Measurements from ENCODE around the gene SV2A. TPM values are rescaled to one million over a fixed set of nuclear protein-coding genes. Genes with fewer than 3 reads are reported as not detected.

Gene SV2A
- total and polyA plus RNA-seq, 2 donors (not counting 1 experiment from before 2014, with no cell fraction given), result 0.07 to 0.24 TPM

DNA sequence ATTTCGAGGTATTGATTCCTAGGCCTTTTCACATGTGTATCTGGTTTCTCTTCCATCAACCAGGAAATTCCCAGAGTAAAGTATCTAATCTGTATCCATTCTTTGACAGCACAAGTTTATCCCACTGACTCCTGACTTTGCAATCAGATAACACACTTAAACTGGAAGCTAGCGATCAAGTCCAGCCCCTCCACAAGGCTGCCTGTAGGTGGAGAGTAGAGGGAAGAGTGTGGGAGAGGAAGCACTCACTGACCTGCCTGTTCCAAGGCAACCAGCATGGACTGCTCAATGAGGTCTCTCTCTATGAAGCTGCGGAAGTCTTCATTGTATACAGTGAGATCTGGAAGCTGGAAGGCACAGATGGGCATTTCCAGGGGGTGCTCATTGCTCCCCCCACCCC is 49.4 kb upstream of the SV2A start:
- peaks cover 3% of the 10 kb centered on the region for H3K4me1 Mint-ChIP-seq
- no peak overlapping the region for H3K27ac Mint-ChIP-seq
- no peak overlapping the region for H3K4me3 ChIP-seq (ENCODE audit: control extremely low read depth in 1 of 5, extremely low read depth in 1 of 5, insufficient read depth in 1 of 5, low read depth in 2 of 5, low read length in 4 of 5)
- no peaks in the 10 kb centered on the region for H3K27me3 ChIP-seq (replicated peaks in 1 of 4; ENCODE audit: control extremely low read depth in 1 of 4, control insufficient read depth in 3 of 4, insufficient read depth in 4 of 4, low read length in 3 of 4)
- 100% methylated on average over 1 of the region's 3 CpGs for WGBS (ENCODE audit: insufficient coverage)
- TF ChIP-seq, protein P1, sequence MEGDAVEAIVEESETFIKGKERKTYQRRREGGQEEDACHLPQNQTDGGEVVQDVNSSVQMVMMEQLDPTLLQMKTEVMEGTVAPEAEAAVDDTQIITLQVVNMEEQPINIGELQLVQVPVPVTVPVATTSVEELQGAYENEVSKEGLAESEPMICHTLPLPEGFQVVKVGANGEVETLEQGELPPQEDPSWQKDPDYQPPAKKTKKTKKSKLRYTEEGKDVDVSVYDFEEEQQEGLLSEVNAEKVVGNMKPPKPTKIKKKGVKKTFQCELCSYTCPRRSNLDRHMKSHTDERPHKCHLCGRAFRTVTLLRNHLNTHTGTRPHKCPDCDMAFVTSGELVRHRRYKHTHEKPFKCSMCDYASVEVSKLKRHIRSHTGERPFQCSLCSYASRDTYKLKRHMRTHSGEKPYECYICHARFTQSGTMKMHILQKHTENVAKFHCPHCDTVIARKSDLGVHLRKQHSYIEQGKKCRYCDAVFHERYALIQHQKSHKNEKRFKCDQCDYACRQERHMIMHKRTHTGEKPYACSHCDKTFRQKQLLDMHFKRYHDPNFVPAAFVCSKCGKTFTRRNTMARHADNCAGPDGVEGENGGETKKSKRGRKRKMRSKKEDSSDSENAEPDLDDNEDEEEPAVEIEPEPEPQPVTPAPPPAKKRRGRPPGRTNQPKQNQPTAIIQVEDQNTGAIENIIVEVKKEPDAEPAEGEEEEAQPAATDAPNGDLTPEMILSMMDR (IDR thresholded peaks at IDR 0.05), result no peak
- H3K4me1 ChIP-seq (ENCODE audit: control insufficient read depth in 2 of 2, insufficient read depth in 2 of 2, low read length in 2 of 2), result peaks cover 4% of the 10 kb centered on the region in 2 donors
- H2AFZ ChIP-seq (ENCODE audit: insufficient read depth, low read depth, low read length, poor library complexity, severe bottlenecking), result no peak overlapping the region
- ChIA-PET CTCF (interaction anchor here (1.8 to 4.5 kb wide), 2 partner anchors 202 to 220 kb away, joined by 4 to 21 read pairs; no protein-coding TSS in a partner anchor), POLR2A (no interaction called here)
- no peaks in the 10 kb centered on the region for H3K36me3 ChIP-seq (replicated peaks in 1 of 2; ENCODE audit: control extremely low read depth in 1 of 2, control insufficient read depth in 1 of 2, extremely low read depth in 1 of 2, insufficient read depth in 2 of 2, low read length in 1 of 2)
- no peak overlapping the region for H3K9ac ChIP-seq (ENCODE audit: low read length)
- H3K27ac ChIP-seq (ENCODE audit: low read length in 2 of 2), result no peak overlapping the region
- ATAC-seq (ENCODE audit: low read depth) (no peak), DNase-seq (no peak)
- intact Hi-C loops (cut with micrococcal nuclease), result no loop called here
- no peaks in the 10 kb centered on the region for H4K20me1 ChIP-seq (ENCODE audit: control insufficient read depth, insufficient read depth, low read length, poor library complexity, severe bottlenecking)
- H3K9me3 Mint-ChIP-seq (ENCODE audit: insufficient read depth), result no peaks in the 10 kb centered on the region
- no peak overlapping the region for H3K4me3 Mint-ChIP-seq
- no peaks in the 10 kb centered on the region for H3K9me3 ChIP-seq (ENCODE audit: control extremely low read depth in 1 of 3, control insufficient read depth in 2 of 3, insufficient read depth in 1 of 3, low read length in 2 of 3)
- no peaks in the 10 kb centered on the region for H3K79me2 ChIP-seq (ENCODE audit: control insufficient read depth, insufficient read depth, low read length)
- no peaks in the 10 kb centered on the region for H3K27me3 Mint-ChIP-seq
- no peak overlapping the region for H3K4me2 ChIP-seq (replicated peaks; ENCODE audit: low read depth, low read length, poor library complexity, severe bottlenecking)

DNA sequence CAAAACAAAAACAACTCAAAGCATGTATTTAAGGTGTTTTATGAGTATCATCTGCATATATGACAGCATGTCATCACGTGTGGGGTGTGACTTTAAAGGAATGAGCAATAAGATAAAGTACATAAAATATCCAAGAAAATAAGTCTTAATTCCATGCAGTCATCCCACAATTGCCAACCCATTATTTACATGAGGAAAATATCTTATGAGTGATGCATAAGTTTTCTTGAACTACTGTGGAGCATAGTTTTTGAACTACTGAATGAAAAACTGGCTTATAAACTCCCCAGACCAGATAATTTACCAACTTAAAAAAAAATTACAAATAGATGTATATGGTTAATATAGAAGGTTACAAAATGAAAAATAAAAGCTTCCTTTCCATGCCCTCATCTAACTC is 48.8 kb upstream of the SV2A start:
- Histone ChIP-seq H2AFZ (ENCODE audit: insufficient read depth, low read depth, low read length, poor library complexity, severe bottlenecking) (no peak overlapping the region), H3K9ac (ENCODE audit: low read length) (no peak overlapping the region), H3K36me3 (replicated peaks in 1 of 2; ENCODE audit: control extremely low read depth in 1 of 2, control insufficient read depth in 1 of 2, extremely low read depth in 1 of 2, insufficient read depth in 2 of 2, low read length in 1 of 2) (no peaks in the 10 kb centered on the region), H4K20me1 (ENCODE audit: control insufficient read depth, insufficient read depth, low read length, poor library complexity, severe bottlenecking) (no peaks in the 10 kb centered on the region), H3K9me3 (ENCODE audit: control extremely low read depth in 1 of 3, control insufficient read depth in 2 of 3, insufficient read depth in 1 of 3, low read length in 2 of 3) (no peaks in the 10 kb centered on the region), H3K4me3 (ENCODE audit: control extremely low read depth in 1 of 5, extremely low read depth in 1 of 5, insufficient read depth in 1 of 5, low read depth in 2 of 5, low read length in 4 of 5) (no peak overlapping the region), H3K4me2 (replicated peaks; ENCODE audit: low read depth, low read length, poor library complexity, severe bottlenecking) (no peak overlapping the region), H3K27me3 (replicated peaks in 1 of 4; ENCODE audit: control extremely low read depth in 1 of 4, control insufficient read depth in 3 of 4, insufficient read depth in 4 of 4, low read length in 3 of 4) (no peaks in the 10 kb centered on the region), H3K4me1 (ENCODE audit: control insufficient read depth in 2 of 2, insufficient read depth in 2 of 2, low read length in 2 of 2) (peaks cover 7% of the 10 kb centered on the region in 2 donors), H3K79me2 (ENCODE audit: control insufficient read depth, insufficient read depth, low read length) (no peaks in the 10 kb centered on the region), H3K27ac (ENCODE audit: low read length in 2 of 2) (no peak overlapping the region)
- no CpG with 5 or more reads among the region's 1 CpG for WGBS (ENCODE audit: insufficient coverage)
- DNase-seq (no peak), ATAC-seq (ENCODE audit: low read depth) (no peak)
- TF ChIP-seq EZH2 (IDR thresholded peaks at IDR 0.05; ENCODE audit: borderline replicate concordance, insufficient read depth, low read depth, low read length, poor library complexity, severe bottlenecking), result no peak
- TF ChIP-seq, protein P1 (IDR thresholded peaks at IDR 0.05), result no peak
- peaks cover 4% of the 10 kb centered on the region for H3K4me1 Mint-ChIP-seq
- H3K27ac Mint-ChIP-seq, result no peak overlapping the region
- H3K27me3 Mint-ChIP-seq, result no peaks in the 10 kb centered on the region
- ChIA-PET POLR2A (no interaction called here), CTCF (interaction anchor here (1.8 to 4.5 kb wide), 2 partner anchors 203 to 221 kb away, joined by 4 to 21 read pairs; no protein-coding TSS in a partner anchor)
- no peak overlapping the region for H3K4me3 Mint-ChIP-seq
- H3K9me3 Mint-ChIP-seq (ENCODE audit: insufficient read depth), result no peaks in the 10 kb centered on the region
- intact Hi-C loops (cut with micrococcal nuclease), result no loop called here

All from B cell (primary cell).